C4-2B (cell line): Measurements from ENCODE around the gene LCAT.

Experiments
- H3K27ac ChIP-seq: fragments of 450-650 bp; 2 replicates; pipeline ENCODE4 v1.5.1; 2017
- ZFX ChIP-seq: fragments of 450-650 bp; IDR thresholded peaks from 2 replicates; pipeline ENCODE4 v1.6.1; 2017
- TF ChIP-seq, protein P1 (sequence below): fragments of 450-650 bp; conservative IDR thresholded peaks from 2 replicates; pipeline ENCODE4 v1.5.1; 2017; ENCODE audit warnings: mild to moderate bottlenecking

Gene LCAT

GRCh38 chr16:67910158-67910557 is 33.8 kb downstream of the LCAT start:
- no peak overlapping the region for H3K27ac ChIP-seq
- TF ChIP-seq, protein P1, sequence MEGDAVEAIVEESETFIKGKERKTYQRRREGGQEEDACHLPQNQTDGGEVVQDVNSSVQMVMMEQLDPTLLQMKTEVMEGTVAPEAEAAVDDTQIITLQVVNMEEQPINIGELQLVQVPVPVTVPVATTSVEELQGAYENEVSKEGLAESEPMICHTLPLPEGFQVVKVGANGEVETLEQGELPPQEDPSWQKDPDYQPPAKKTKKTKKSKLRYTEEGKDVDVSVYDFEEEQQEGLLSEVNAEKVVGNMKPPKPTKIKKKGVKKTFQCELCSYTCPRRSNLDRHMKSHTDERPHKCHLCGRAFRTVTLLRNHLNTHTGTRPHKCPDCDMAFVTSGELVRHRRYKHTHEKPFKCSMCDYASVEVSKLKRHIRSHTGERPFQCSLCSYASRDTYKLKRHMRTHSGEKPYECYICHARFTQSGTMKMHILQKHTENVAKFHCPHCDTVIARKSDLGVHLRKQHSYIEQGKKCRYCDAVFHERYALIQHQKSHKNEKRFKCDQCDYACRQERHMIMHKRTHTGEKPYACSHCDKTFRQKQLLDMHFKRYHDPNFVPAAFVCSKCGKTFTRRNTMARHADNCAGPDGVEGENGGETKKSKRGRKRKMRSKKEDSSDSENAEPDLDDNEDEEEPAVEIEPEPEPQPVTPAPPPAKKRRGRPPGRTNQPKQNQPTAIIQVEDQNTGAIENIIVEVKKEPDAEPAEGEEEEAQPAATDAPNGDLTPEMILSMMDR, result no peak
- TF ChIP-seq ZFX, result no peak

- H3K27ac ChIP-seq, result no peak overlapping the region
- no peak for TF ChIP-seq ZFX
- TF ChIP-seq, protein P1, result no peak
Measured at GRCh38 chr16:67909056-67909742, 34.7 kb downstream of the LCAT start.

DNA sequence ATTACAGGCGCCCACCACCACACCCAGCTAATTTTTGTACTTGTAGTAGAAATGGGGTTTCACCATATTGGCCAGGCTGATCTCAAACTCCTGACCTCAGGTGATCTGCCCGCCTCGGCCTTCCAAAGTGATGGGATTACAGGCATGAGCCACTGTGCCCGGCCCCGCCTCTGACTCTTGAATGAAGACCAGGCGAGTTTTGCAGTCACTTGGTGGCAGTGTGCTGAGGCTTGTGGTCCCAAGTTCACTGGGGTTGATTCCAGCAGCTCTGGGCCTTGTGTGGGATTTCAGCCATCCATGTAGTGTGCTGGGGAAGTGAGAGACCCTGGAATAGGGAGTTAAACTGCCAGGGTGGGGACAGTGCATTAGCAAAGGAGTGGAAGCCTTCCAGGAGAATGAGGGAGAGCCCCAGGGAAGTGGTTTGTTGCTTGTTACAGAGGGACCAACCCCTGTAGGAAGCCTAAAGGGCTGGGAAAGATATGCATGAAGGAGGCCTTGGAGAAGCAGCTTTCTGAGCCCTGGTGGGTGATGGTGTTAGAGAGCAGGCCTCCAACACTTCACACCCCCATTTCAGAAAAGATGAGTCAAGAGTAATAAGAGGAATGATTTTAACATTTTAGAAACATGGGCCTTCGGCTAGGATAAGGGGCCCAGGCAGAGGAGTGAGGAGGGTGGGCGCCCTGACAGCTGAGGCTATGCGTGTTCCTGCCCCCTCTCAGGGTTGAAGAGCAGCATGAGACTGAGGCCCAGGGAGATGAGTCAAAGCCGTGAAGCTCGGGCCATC is 36.3 kb downstream of the LCAT start:
- H3K27ac ChIP-seq, result no peak overlapping the region
- no peak for TF ChIP-seq ZFX
- TF ChIP-seq, protein P1, result no peak

- H3K27ac ChIP-seq, result no peak overlapping the region
- TF ChIP-seq, protein P1, result no peak
- no peak for TF ChIP-seq ZFX
Measured at GRCh38 chr16:67902831-67903230, 41.1 kb downstream of the LCAT start.

GRCh38 chr16:67901734-67902133 is 42.2 kb downstream of the LCAT start:
- H3K27ac ChIP-seq, result no peak overlapping the region
- TF ChIP-seq, protein P1, result no peak
- no peak for TF ChIP-seq ZFX

DNA sequence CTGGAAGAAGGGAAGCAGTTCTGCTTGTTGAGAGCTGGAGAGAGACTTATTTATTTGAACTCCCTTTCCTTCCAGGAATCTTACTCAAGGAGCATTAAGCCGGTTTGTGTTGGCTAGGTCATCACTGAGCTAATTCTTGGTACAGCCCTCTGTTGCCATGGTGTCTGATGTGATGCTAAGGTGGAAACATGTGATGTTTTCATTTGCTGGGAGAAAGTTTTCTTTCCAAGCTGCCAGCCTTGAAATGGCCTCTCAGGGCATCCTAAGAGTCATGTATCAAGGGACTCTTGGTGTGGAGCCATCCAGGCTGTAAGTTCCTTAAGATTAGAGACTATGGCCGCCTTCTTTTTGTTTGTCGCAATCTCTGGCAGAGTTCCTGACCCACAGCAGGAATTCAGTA is 46.7 kb downstream of the LCAT start:
- H3K27ac ChIP-seq, result no peak overlapping the region

More for the DNA sequence above, 46.7 kb downstream of the LCAT start:
- TF ChIP-seq ZFX, result no peak
- TF ChIP-seq, protein P1, result no peak
